GM18951 (cell line): ENCODE measurements around the gene HOXB8.

Experiments used
- POLR2A ChIP-seq: IDR thresholded peaks from 4 replicates; pipeline ENCODE4 v1.6.1; 2011; ENCODE audit warnings: mild to moderate bottlenecking; ENCODE audit not compliant: insufficient read length, insufficient read depth; ENCODE audit errors: extremely low read depth
- in situ Hi-C: fragments of 300-500 bp; cut with MboI; formaldehyde crosslinking; loops from one replicate; pipeline ENCODE4 v1.12.0; 2022; ENCODE audit warnings: low sequenced_read_pairs, mixed read lengths, inconsistent platforms; ENCODE audit not compliant: unreplicated experiment

HOXB8 gene

DNA sequence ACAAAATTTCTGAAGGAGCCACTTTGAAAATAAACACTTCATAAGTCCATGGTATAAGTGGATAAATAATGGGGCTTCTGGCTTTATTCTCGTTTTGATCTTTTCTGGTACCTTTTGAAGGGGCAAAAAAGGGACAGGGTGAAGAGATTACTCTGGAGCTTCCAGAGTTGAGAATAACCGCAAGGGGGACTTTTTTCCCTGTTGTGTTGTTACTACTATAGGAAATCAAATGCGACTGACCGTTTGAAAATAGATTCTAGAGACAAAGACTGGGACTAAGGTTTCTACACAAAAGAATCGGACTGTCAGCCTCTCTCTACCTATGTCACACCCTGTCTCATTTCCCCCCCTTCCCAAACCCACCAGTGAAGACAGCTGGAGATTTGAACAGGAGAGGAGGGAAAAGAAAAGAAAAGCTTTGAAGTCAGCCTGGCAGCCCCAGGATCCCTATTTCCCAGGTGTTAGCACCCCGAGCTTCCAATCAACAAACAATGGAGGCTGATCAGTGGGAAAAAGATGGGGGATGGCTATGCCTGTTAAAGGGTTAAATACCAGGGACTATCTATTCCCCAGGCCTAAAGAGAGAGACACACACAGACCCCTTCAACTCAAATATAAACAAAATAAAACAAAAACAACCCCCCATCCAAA lies 45.3 kb downstream of the HOXB8 start:
- no peak for TF ChIP-seq POLR2A
- in situ Hi-C loops, result no loop called here

GRCh38 chr17:48569240-48569582 lies 45.9 kb downstream of the HOXB8 start:
- in situ Hi-C loops, result no loop called here
- TF ChIP-seq POLR2A, result no peak

GRCh38 chr17:48568499-48569239 lies 46.4 kb downstream of the HOXB8 start:
- no peak for TF ChIP-seq POLR2A
- in situ Hi-C loops, result no loop called here

DNA sequence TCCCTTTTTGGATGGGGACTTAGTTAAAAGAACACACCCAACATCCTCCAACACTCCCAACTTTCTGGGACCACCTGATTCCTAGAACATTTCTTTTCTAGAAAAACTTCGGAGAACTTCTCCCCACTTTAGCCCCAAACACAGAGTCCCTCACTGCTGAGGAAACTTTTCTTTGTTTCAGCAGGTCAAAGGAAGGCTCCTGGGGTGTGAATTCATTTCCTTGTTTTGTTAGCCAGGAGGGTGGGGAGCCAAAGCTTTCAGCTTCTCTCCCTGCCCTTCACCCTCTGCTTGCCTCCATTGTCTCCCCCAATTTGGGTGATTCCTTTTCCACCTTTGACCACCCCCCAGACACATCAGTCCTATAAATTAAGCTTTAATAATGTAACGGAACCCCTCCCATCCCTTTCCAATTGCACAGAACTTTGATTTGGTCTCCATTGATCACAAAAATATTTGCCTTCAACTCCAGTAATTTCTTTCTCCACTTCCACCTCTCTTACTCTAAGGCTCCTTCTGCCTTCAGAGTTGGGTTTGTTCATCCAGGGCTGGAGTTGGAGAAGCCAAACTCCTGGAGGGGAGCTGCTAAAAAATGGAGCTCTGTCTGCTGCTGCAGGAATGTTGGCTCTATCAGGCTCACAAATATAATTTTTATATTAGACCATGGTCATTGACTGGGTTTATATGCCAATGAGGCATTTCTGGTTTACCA lies 47.3 kb downstream of the HOXB8 start:
- in situ Hi-C loops, result no loop called here
- no peak for TF ChIP-seq POLR2A

DNA sequence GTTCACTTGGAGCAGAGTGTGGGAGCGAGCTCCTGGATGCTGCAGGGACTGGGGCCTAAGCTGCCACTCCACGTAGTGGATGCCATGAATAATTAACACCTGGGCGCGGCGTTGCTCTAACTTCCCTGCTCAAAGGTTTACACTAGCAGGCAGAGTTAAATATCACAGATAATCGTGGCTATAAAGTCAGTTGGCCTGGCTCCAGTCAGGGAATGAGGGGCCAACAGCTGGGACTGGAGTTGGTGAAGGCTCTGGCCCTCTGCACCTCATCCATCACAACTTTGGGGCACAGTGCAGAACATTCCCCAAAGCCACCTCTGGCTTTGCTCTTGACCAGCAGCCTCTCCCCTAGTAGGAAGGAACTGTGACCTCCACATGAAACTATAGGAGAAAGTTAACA lies 47.9 kb downstream of the HOXB8 start:
- in situ Hi-C loops, result no loop called here

DNA sequence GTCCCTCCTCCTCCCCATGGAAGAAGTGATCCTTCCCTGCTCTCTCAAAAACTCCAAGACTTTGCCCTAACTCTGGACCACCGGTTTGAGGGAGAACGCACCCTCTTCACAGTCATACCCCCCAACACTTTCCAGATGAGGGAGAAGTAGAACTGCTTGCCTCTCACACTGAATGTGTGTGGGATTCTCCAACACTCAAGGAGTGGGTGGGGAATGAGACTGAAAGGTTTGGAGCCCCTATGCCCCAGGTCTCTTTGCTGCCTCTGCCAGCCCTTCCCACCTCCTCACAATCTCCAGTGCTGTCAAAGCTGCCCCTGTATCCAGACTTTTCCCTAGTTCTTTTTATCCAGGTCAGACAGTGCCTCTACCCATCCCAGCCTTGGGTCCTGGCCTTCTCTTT lies 48.4 kb downstream of the HOXB8 start:
- TF ChIP-seq POLR2A, result no peak

More for the DNA sequence above, 47.9 kb downstream of the HOXB8 start:
- TF ChIP-seq POLR2A, result no peak

GRCh38 chr17:48565925-48566710 lies 49.0 kb downstream of the HOXB8 start:
- no peak for TF ChIP-seq POLR2A
- in situ Hi-C loops, result no loop called here

More for the DNA sequence above, 48.4 kb downstream of the HOXB8 start:
- in situ Hi-C loops, result no loop called here

DNA sequence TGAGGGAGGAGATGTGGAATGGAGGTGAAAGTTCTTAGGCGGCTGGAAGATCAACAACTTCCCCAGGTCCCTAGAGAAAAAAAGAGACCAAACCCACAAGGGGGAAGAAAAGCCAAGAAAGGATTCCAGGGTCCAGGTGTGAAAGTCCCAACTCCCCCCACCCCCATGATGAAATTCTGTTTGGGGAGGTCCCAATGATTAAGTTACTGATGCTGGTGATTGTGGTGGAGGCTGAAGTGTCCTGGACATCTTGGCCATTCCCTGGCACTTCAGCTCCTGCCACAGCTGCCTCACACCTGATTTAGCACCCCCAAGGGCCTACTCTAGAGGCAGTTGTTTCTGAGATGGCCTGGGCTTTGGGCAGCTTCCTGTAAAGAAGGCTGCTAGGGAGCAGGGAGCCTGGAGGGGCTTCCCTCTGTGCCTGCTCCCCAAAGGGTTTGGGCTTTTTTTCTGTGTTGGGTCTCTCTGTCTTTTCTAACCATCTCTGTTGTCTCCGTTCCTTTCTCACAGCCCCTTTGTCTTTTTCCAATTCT lies 50.0 kb downstream of the HOXB8 start:
- in situ Hi-C loops, result no loop called here
- TF ChIP-seq POLR2A, result no peak

- TF ChIP-seq POLR2A, result no peak
- in situ Hi-C loops, result no loop called here
Measured at GRCh38 chr17:48564188-48565021, 50.7 kb downstream of the HOXB8 start.

- in situ Hi-C loops, result no loop called here
- TF ChIP-seq POLR2A, result no peak
Measured at GRCh38 chr17:48563867-48564187, 51.3 kb downstream of the HOXB8 start.

- in situ Hi-C loops, result no loop called here
Measured at GRCh38 chr17:48563385-48563838, 51.7 kb downstream of the HOXB8 start.

DNA sequence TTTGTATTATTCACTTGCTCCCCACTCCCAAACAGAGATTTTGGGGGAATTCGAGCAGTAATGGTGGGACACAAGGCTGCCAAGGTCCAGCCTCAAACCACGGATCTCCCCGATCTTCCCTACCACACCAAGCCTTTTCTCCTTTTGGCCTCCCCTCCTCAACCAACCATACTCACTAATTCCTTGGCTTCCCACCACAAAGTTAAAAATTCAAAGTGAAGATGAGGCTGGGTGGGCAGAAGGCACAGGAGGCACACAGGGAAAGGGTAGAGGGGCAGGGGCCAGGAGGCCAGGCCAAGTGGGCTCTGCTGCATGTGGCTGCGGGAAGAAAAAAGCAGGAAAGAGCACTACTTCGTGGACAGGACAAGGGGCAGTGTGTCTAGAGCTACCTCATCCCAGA lies 52.2 kb downstream of the HOXB8 start:
- in situ Hi-C loops, result no loop called here
- no peak for TF ChIP-seq POLR2A

More at GRCh38 chr17:48563385-48563838, 51.7 kb downstream of the HOXB8 start:
- TF ChIP-seq POLR2A, result no peak
